Measurements from ENCODE around the gene BTBD17. TPM values are rescaled to one million over a fixed set of nuclear protein-coding genes. Genes with fewer than 3 reads are reported as not detected.

The BTBD17 gene
- total and polyA plus RNA-seq, 2 of the 8 experiments (the other 6 are each of a cell fraction or from before 2014, with no cell fraction given), result 7.0 to 14.8 TPM

GRCh38 chr17:74390680-74391653, 29.3 kb upstream of the BTBD17 start:
- no peak overlapping the region for H2BK5ac ChIP-seq (ENCODE audit: low read depth, low read length)
- no peak overlapping the region for H3K4me2 ChIP-seq (ENCODE audit: insufficient read depth in 1 of 2, low read depth in 2 of 2, low read length in 2 of 2)
- no peaks in the 10 kb centered on the region; a peak in 1 of 7 replicates for H3K27me3 ChIP-seq (replicated peaks in 1 of 4; ENCODE audit: control insufficient read depth in 3 of 4, extremely low read depth in 1 of 4, insufficient read depth in 3 of 4, low read length in 3 of 4)
- H3K79me2 ChIP-seq (ENCODE audit: control insufficient read depth in 1 of 2, insufficient read depth in 2 of 2, low read length in 2 of 2), result no peaks in the 10 kb centered on the region
- no peak overlapping the region for H3K56ac ChIP-seq (replicated peaks; ENCODE audit: insufficient read length, low read depth, low read length)
- no peak for FAIRE-seq
- no peaks in the 10 kb centered on the region for H3K9me3 ChIP-seq (ENCODE audit: insufficient read depth in 2 of 2, low read depth in 1 of 2, low read length in 1 of 2)
- no peak overlapping the region for H2BK20ac ChIP-seq (ENCODE audit: low read length)
- H3K14ac ChIP-seq (ENCODE audit: insufficient read length), result no peak overlapping the region
- DNase-seq (ENCODE audit: low read depth in 1 of 2, low spot score in 2 of 2), result no peak
- H2AK5ac ChIP-seq (ENCODE audit: low read depth, low read length), result no peak overlapping the region
- H3K23ac ChIP-seq (ENCODE audit: insufficient read length), result no peak overlapping the region
- no peak overlapping the region for H3K18ac ChIP-seq (ENCODE audit: extremely low read depth, low read length)
- H3K4me3 ChIP-seq (ENCODE audit: extremely low read depth in 1 of 4, insufficient read depth in 2 of 4, low read depth in 3 of 4, low read length in 4 of 4), result no peak overlapping the region
- peaks cover 5 to 20% (median 12%) of the 10 kb centered on the region in 4 experiments for H3K4me1 ChIP-seq (replicated peaks in 1 of 4; ENCODE audit: control insufficient read depth in 3 of 4, insufficient read depth in 4 of 4, low read length in 3 of 4)
- H3K79me1 ChIP-seq (ENCODE audit: low read depth, low read length), result no peaks in the 10 kb centered on the region
- WGBS, 2 experiments (ENCODE audit: extremely low coverage in 1 of 2, insufficient coverage in 1 of 2, insufficient read length in 1 of 2, insufficient replicate concordance in 2 of 2, low coverage in 1 of 2, low lambda C conversion rate in 2 of 2, missing lambda C conversion rate in 1 of 2), result 90% methylated on average over 11 of the region's 11 CpGs; no CpG with 5 or more reads in 1 of the 2 experiments
- H2BK15ac ChIP-seq (ENCODE audit: low read length), result no peak overlapping the region
- H2BK12ac ChIP-seq (ENCODE audit: low read depth, low read length), result no peak overlapping the region
- H2BK120ac ChIP-seq (replicated peaks; ENCODE audit: low read depth, low read length), result no peak overlapping the region
- H3K36me3 ChIP-seq (ENCODE audit: control insufficient read depth in 2 of 4, insufficient read depth in 4 of 4, low read length in 3 of 4), result no peaks in the 10 kb centered on the region
- no peak overlapping the region for H3K9ac ChIP-seq (replicated peaks in 1 of 4; ENCODE audit: extremely low read depth in 1 of 4, low read depth in 3 of 4, low read length in 3 of 4)
- no peaks in the 10 kb centered on the region for H4K20me1 ChIP-seq (replicated peaks in 1 of 2; ENCODE audit: control insufficient read depth in 1 of 2, insufficient read depth in 2 of 2, low read length in 2 of 2)
- H2AFZ ChIP-seq (ENCODE audit: low read length), result no peak overlapping the region
- H3K23me2 ChIP-seq (ENCODE audit: low read depth, low read length), result no peaks in the 10 kb centered on the region
- no peak overlapping the region for H3K27ac ChIP-seq (ENCODE audit: low read depth, low read length)
- POLR2A ChIA-PET (ENCODE audit: partially characterized antibody), result no interaction called here
- no peak overlapping the region for H4K5ac ChIP-seq (ENCODE audit: insufficient read length, low read depth, low read length)
- CTCF ChIA-PET (ENCODE audit: partially characterized antibody), result interaction anchor here (0.8 to 7.2 kb wide), 8 partner anchors 8 to 67 kb away, joined by 3 to 57 read pairs (median 5); partner anchors contain the start of gene BTBD17
- no peak overlapping the region for H4K8ac ChIP-seq (ENCODE audit: extremely low read depth, insufficient read depth, low read length)
- H3K4ac ChIP-seq (replicated peaks; ENCODE audit: insufficient read length, low read depth, low read length), result no peak overlapping the region
- H4K91ac ChIP-seq (replicated peaks; ENCODE audit: insufficient read length, low read length), result no peak overlapping the region
- TF ChIP-seq BCL11A (IDR thresholded peaks at IDR 0.05; ENCODE audit: low read depth in 2 of 2, low read length in 2 of 2) (no peak), POU5F1 (IDR thresholded peaks at IDR 0.05; ENCODE audit: low read depth, low read length) (no peak), BACH1 (IDR thresholded peaks at IDR 0.05; ENCODE audit: low read length) (no peak), ZNF274 (IDR thresholded peaks at IDR 0.05; ENCODE audit: borderline replicate concordance, extremely low read depth, low read length) (no peak), KDM1A (IDR thresholded peaks at IDR 0.05; ENCODE audit: borderline replicate concordance, low read length) (no peak), EZH2 (IDR thresholded peaks at IDR 0.05; ENCODE audit: low read depth, low read length, severe bottlenecking) (no peak), RXRA (IDR thresholded peaks at IDR 0.05; ENCODE audit: insufficient read depth, low read depth, low read length) (no peak), SP2 (IDR thresholded peaks at IDR 0.05; ENCODE audit: low read length) (no peak), USF2 (IDR thresholded peaks at IDR 0.05; ENCODE audit: low read length) (no peak), TCF12 (IDR thresholded peaks at IDR 0.05; ENCODE audit: low read depth, low read length) (no peak), FOSL1 (IDR thresholded peaks at IDR 0.05; ENCODE audit: insufficient read depth, low read depth, low read length) (no peak)
